HCT116 (cell line): ENCODE results near the gene SIGLEC14. TPM values are rescaled to one million over a fixed set of nuclear protein-coding genes. Genes with fewer than 3 reads are reported as not detected.

Source experiments
- ATAC-seq: fragments of 200-7000 bp; cut with Tn5 transposase; 2 replicates; pipeline ENCODE4 v1.9.1; 2020; ENCODE audit warnings: mild to moderate bottlenecking, moderate library complexity
- BruUV-seq: library from RNA; stranded (reverse); fragments of 400-500 nt; replicated peaks from 2 replicates; lab custom pipeline; 2021; lab: Mats Ljungman, UMichigan
- CTCF ChIA-PET: fragments of 300-600 bp; sonication (Branson Sonifier 250); formaldehyde crosslinking; loops from one replicate; lab custom pipeline; 2021; ENCODE audit warnings: antibody characterized with exemption; lab: Charles Lee
- POLR2A ChIA-PET: fragments of 300-600, 350-600 bp; sonication (Branson Sonifier 250); formaldehyde crosslinking; loops from one replicate; lab custom pipeline; 2021; ENCODE audit warnings: antibody characterized with exemption; lab: Charles Lee
- RAD21 ChIA-PET, 2 experiments: fragments of 300-600 bp; sonication (Branson Sonifier 250); formaldehyde crosslinking; loops; one replicate each; lab custom pipeline; 2023; ENCODE audit warnings: low total read pairs in 2 of 2; ENCODE audit not compliant: uncharacterized antibody in 2 of 2, unreplicated experiment in 2 of 2, low non-redundant PET in 1 of 2; lab: Charles Lee
- DNase-seq: peaks from one replicate; pipeline ENCODE4 v3.0.0-alpha.2; 2010; ENCODE audit warnings: low read depth, low spot score
- H2AFZ ChIP-seq: fragments of 200-600 bp; shearing (Covaris generic), sonication (generic); 2 replicates; pipeline ENCODE4 v1.6.1; 2017; ENCODE audit warnings: low read depth, mixed run types, mixed read lengths, antibody characterized with exemption, low read length; ENCODE audit not compliant: poor library complexity, severe bottlenecking
- H3K27ac ChIP-seq: 2 replicates; pipeline ENCODE4 v1.5.1; 2012; ENCODE audit warnings: low read depth, low read length
- H3K27me3 ChIP-seq: fragments of 200-600 bp; sonication (generic); 2 replicates; pipeline ENCODE4 v1.6.1; 2016; ENCODE audit warnings: mixed run types, low read length, mixed read lengths; ENCODE audit not compliant: insufficient read depth
- H3K36me3 ChIP-seq, 2 experiments: fragments of 200-500 bp in 1 of 2; fragments of 200-600 bp in 1 of 2; sonication (Bioruptor generic) in 1 of 2; sonication (generic) in 1 of 2; 2 replicates each; pipeline versions ENCODE4 v1.5.1 to v1.6.1; 2014 to 2016; ENCODE audit warnings: low read length in 2 of 2, inconsistent platforms in 1 of 2, mixed read lengths in 1 of 2, mixed run types in 1 of 2; ENCODE audit not compliant: insufficient read depth in 2 of 2, control insufficient read depth in 1 of 2
- H3K4me1 ChIP-seq, 2 experiments: fragments of 200-600 bp in 1 of 2; sonication (generic) in 1 of 2; 2 replicates each; pipeline versions ENCODE4 v1.5.1 to v1.6.1; 2012 to 2017; ENCODE audit warnings: low read length in 2 of 2, inconsistent platforms in 1 of 2, mild to moderate bottlenecking in 1 of 2, mixed read lengths in 1 of 2, mixed run types in 1 of 2, moderate library complexity in 1 of 2; ENCODE audit not compliant: insufficient read depth in 2 of 2, control insufficient read depth in 1 of 2
- H3K4me2 ChIP-seq: fragments of 200-600 bp; sonication (generic); 2 replicates; pipeline ENCODE4 v1.6.1; 2017; ENCODE audit warnings: mixed run types, low read length, mixed read lengths
- H3K4me3 ChIP-seq, 2 experiments: fragments of 200-600 bp in 1 of 2; sonication (generic) in 1 of 2; replicated peaks in 1 of 2; 2 replicates each; pipeline ENCODE4 v1.5.1; 2011 to 2016; ENCODE audit warnings: low read length in 2 of 2, control low read depth in 1 of 2, low read depth in 1 of 2, mild to moderate bottlenecking in 1 of 2, mixed read lengths in 1 of 2, mixed run types in 1 of 2
- H3K79me2 ChIP-seq: fragments of 200-600 bp; sonication (generic); 2 replicates; pipeline ENCODE4 v1.6.1; 2017; ENCODE audit warnings: mild to moderate bottlenecking, mixed run types, low read length, moderate library complexity, mixed read lengths; ENCODE audit not compliant: insufficient read depth
- H3K9ac ChIP-seq: fragments of 200-600 bp; sonication (generic); 2 replicates; pipeline ENCODE4 v1.6.1; 2016; ENCODE audit warnings: low read length, mixed read lengths
- H3K9me2 ChIP-seq: fragments of 200-600 bp; sonication (generic), shearing (Covaris generic); 2 replicates; pipeline ENCODE4 v1.6.1; 2017; ENCODE audit warnings: mixed run types, mild to moderate bottlenecking, moderate library complexity; ENCODE audit not compliant: insufficient read depth
- H3K9me3 ChIP-seq, 2 experiments: fragments of 200-500 bp in 1 of 2; fragments of 200-600 bp in 1 of 2; sonication (Bioruptor generic) in 1 of 2; sonication (generic) in 1 of 2; 2 replicates each; pipeline ENCODE4 v1.6.1; 2014 to 2017; ENCODE audit warnings: low read length in 2 of 2, mixed read lengths in 2 of 2, inconsistent platforms in 1 of 2, low read depth in 1 of 2, mild to moderate bottlenecking in 1 of 2, mixed run types in 1 of 2, moderate library complexity in 1 of 2; ENCODE audit not compliant: control insufficient read depth in 1 of 2, insufficient read depth in 1 of 2
- H4K20me1 ChIP-seq: fragments of 200-600 bp; sonication (generic), shearing (Covaris generic); 2 replicates; pipeline ENCODE4 v1.6.1; 2017; ENCODE audit warnings: mixed run types, mild to moderate bottlenecking, moderate library complexity; ENCODE audit not compliant: insufficient read depth
- EGR1 ChIP-seq: IDR thresholded peaks from 2 replicates; pipeline ENCODE4 v1.6.1; 2012; ENCODE audit warnings: low read depth
- MAX ChIP-seq: IDR thresholded peaks from 2 replicates; pipeline ENCODE4 v1.6.1; 2012
- POLR2A ChIP-seq: IDR thresholded peaks from 2 replicates; pipeline ENCODE4 v1.7.0; 2011; ENCODE audit warnings: borderline replicate concordance; ENCODE audit not compliant: insufficient read depth, insufficient read length; ENCODE audit errors: extremely low read depth
- POLR2AphosphoS5 ChIP-seq: IDR thresholded peaks from 2 replicates; pipeline ENCODE4 v1.6.1; 2011; ENCODE audit warnings: mild to moderate bottlenecking, low read depth, low read length, moderate library complexity
- REST ChIP-seq: IDR thresholded peaks from 2 replicates; pipeline ENCODE4 v1.6.1; 2012; ENCODE audit warnings: low read depth
- SIN3A ChIP-seq: IDR thresholded peaks from 2 replicates; pipeline ENCODE4 v1.6.1; 2012; ENCODE audit warnings: low read depth
- SP1 ChIP-seq: IDR thresholded peaks from 2 replicates; pipeline ENCODE4 v1.6.1; 2012; ENCODE audit warnings: low read depth
- YY1 ChIP-seq: IDR thresholded peaks from 2 replicates; pipeline ENCODE4 v1.6.1; 2011; ENCODE audit warnings: low read length, low read depth, moderate library complexity, mild to moderate bottlenecking; ENCODE audit not compliant: insufficient replicate concordance; ENCODE audit errors: extremely low read depth
- ZFX ChIP-seq: fragments of 450-650 bp; IDR thresholded peaks from 2 replicates; pipeline ENCODE4 v1.6.1; 2017
- intact Hi-C: fragments of 100-400 bp; cut with micrococcal nuclease; formaldehyde crosslinking; loops from 2 replicates; pipeline ENCODE4 v1.10.0; 2022
- total RNA-seq: library from RNA; stranded (reverse); gene quantifications from one replicate; pipeline ENCODE4 v1.2.1, GENCODE V29; 2021; ENCODE audit not compliant: unreplicated experiment

SIGLEC14 gene
- total RNA-seq, 1 experiment from 2014 or later, result not detected

- no peak for TF ChIP-seq REST
Measured at GRCh38 chr19:51688671-51689571, 42.3 kb upstream of the SIGLEC14 start (continued).

DNA sequence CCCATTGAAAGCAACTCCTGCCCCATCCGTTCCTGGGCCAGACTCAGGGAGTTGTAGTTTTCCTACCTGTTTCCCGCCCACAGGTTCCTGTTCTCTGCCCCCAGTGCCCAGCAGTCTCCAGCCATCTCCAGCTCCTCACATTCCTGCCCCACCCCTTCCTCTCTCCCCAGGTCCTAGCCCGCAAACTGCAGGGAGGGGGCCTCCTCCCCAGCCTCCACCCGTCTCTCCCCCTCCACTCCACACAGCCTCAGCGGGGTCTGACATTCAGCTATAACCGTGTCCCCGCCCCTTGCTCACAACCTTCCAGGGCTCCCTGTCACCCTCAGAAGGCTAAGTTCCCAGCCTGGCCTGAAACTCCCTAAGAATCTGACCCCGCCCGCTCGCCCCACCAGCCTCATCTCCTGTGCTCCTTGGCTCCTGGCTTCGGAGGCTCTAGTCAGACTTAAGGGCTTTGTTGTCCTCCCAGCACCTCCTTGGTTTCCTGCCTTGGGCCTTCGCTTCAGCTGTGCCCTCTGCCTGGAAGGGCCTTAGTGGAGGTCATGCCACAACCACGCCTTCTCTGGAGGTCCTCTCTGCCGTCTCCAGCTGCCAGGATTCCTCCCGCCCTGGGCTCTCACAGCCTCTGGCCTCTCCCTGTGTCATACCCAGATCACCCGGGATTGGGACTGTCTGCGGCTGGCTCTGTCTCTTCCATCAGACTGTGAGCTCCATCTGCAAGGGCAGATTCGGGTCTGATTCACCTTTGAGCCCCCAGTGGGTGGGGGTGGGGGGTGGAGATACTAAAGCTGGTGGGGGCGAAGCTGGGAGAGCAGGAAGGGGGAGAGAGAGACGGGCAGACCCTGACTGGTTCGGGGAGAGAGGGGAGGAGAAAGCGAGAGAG, 41.4 kb upstream of the SIGLEC14 start:
- peak overlapping the region; percentile 71 for H3K27ac ChIP-seq
- DNase-seq (no peak), ATAC-seq (peak; percentile 43)
- no peaks in the 10 kb centered on the region for H3K9me2 ChIP-seq
- H3K9ac ChIP-seq, result peak overlapping the region; percentile 67
- no peaks in the 10 kb centered on the region for H3K9me3 ChIP-seq
- H3K4me1 ChIP-seq, result peaks cover 23 to 48% of the 10 kb centered on the region in 2 experiments
- CTCF ChIA-PET, result interaction anchor here (1.0 to 2.2 kb wide), 5 partner anchors 9 to 90 kb away, joined by 3 to 13 read pairs (median 7); no protein-coding TSS in a partner anchor
- no peaks in the 10 kb centered on the region for H3K27me3 ChIP-seq
- H3K4me3 ChIP-seq, result peak overlapping the region; percentile 78 to 79
- RAD21 ChIA-PET, result interaction anchor here in 1 of 2 experiments (0.6 kb wide), 1 partner anchor 27 kb away, joined by 3 read pairs; no protein-coding TSS in a partner anchor
- H3K4me2 ChIP-seq, result peak overlapping the region; percentile 88
- no peaks in the 10 kb centered on the region; a peak in 1 of 4 replicates for H3K36me3 ChIP-seq
- TF ChIP-seq YY1, result peak; percentile 21
- TF ChIP-seq SP1, result peak; percentile 44; the same call in 1 of the 2 replicates
- peak; percentile 59; the same call in 1 of the 2 replicates for TF ChIP-seq EGR1
- TF ChIP-seq MAX, result peak; percentile 32; the same call in 1 of the 2 replicates
- 0 out of 2 replicates have a peak, but pooled peaks have one; percentile 44 for TF ChIP-seq POLR2AphosphoS5
- TF ChIP-seq SIN3A, result 0 out of 2 replicates have a peak, but pooled peaks have one; percentile 19
- no peak for TF ChIP-seq POLR2A
- no peak for TF ChIP-seq ZFX
- peaks cover 41% of the 10 kb centered on the region for H3K79me2 ChIP-seq
- no peaks in the 10 kb centered on the region for H4K20me1 ChIP-seq
- TSS peak; percentile 85 for BruUV-seq
- intact Hi-C loops, result no loop called here
- no peak overlapping the region for H2AFZ ChIP-seq
- POLR2A ChIA-PET, result no interaction called here
